Uterus (tissue), 4 donors: ENCODE data around the gene POLR1C. TPM values are rescaled to one million over a fixed set of nuclear protein-coding genes. Genes with fewer than 3 reads are reported as not detected.
"Not testable (repeated sequence)": the region's sequence is repeated elsewhere in the genome, so short reads cannot be mapped to it uniquely, and the experiment has no call there.

Source experiments
- DNase-seq, 2 donors: peaks; one replicate each; pipeline ENCODE4 v3.0.0-alpha.2; 2019 to 2020
- H3K27ac ChIP-seq, 2 donors: fragments of 200-600 bp; sonication (generic); 1 replicate in 1 of 2; 2 replicates in 1 of 2; pipeline ENCODE4 v1.5.1; 2016 to 2018
- H3K27me3 ChIP-seq, 2 donors: fragments of 200-600 bp; sonication (generic); one replicate each; pipeline ENCODE4 v1.5.1; 2018 to 2019; ENCODE audit warnings: control low read depth in 1 of 2
- H3K36me3 ChIP-seq, 2 donors: fragments of 200-600 bp; sonication (generic); one replicate each; pipeline ENCODE4 v1.5.1; 2019; ENCODE audit warnings: control low read depth in 1 of 2
- H3K4me1 ChIP-seq, 2 donors: fragments of 200-600 bp; sonication (generic); one replicate each; pipeline ENCODE4 v1.5.1; 2018 to 2019; ENCODE audit warnings: control low read depth in 1 of 2
- H3K4me3 ChIP-seq, 2 donors: fragments of 200-600 bp; sonication (generic); 1 replicate in 1 of 2; 2 replicates in 1 of 2; pipeline ENCODE4 v1.5.1; 2018 to 2019; ENCODE audit warnings: mild to moderate bottlenecking in 1 of 2
- H3K9me3 ChIP-seq, 2 donors: fragments of 200-600 bp; sonication (generic); one replicate each; pipeline ENCODE4 v1.5.1; 2019; ENCODE audit warnings: control low read depth in 1 of 2
- CTCF ChIP-seq, 4 experiments: fragments of 200-600 bp in 2 of 4; fragments of 450-650 bp in 2 of 4; sonication (generic) in 2 of 4; IDR thresholded peaks; one replicate each; pipeline ENCODE4 v1.5.1; 2016 to 2019; ENCODE audit warnings: antibody characterized with exemption in 4 of 4, mild to moderate bottlenecking in 2 of 4, moderate library complexity in 1 of 4
- POLR2A ChIP-seq, 2 donors: fragments of 450-650 bp; IDR thresholded peaks; one replicate each; pipeline ENCODE4 v1.6.1; 2016; ENCODE audit warnings: antibody characterized with exemption in 2 of 2, mild to moderate bottlenecking in 1 of 2, moderate library complexity in 1 of 2
- intact Hi-C: fragments of 100-400 bp; cut with DNase I; formaldehyde crosslinking; loops from one replicate; pipeline ENCODE4 v1.15.1; 2023; ENCODE audit warnings: low total_unique reads
- total RNA-seq, 4 donors: library from RNA; depleted of rRNA in 3 of 4; stranded (reverse); fragments of >200 nt in 3 of 4; gene quantifications; one replicate each; pipeline versions ENCODE4 v1.1.0 to v1.2.4, GENCODE V29; 2014 to 2023
- donor health status: DM: yes; HTN: yes; CAD: no.

The POLR1C gene
- total RNA-seq, 4 donors from 2014 or later: 15.9 to 39.5 (median 26.0) TPM

- TF ChIP-seq POLR2A (IDR thresholded peaks at IDR 0.05) (no peak), CTCF (IDR thresholded peaks at IDR 0.05) (no peak)
- Histone ChIP-seq H3K4me1 (no peaks in the 10 kb centered on the region), H3K4me3 (no peak overlapping the region), H3K27ac (no peak overlapping the region), H3K36me3 (no peaks in the 10 kb centered on the region), H3K27me3 (no peaks in the 10 kb centered on the region), H3K9me3 (no peaks in the 10 kb centered on the region)
- intact Hi-C loops: no loop called here
- no peak for DNase-seq
Observed at GRCh38 chr6:43532201-43532600, 15.3 kb downstream of the POLR1C start.

- DNase-seq, H3K36me3 ChIP-seq, H3K27me3 ChIP-seq, H3K4me3 ChIP-seq, H3K4me1 ChIP-seq, H3K27ac ChIP-seq, intact Hi-C loops, H3K9me3 ChIP-seq: not testable (repeated sequence)
Observed at GRCh38 chr6:43538986-43539385, 22.1 kb downstream of the POLR1C start.

GRCh38 chr6:43539409-43539808 lies 22.5 kb downstream of the POLR1C start:
- H3K4me1 ChIP-seq, H3K9me3 ChIP-seq, H3K4me3 ChIP-seq, intact Hi-C loops, H3K27ac ChIP-seq, H3K27me3 ChIP-seq, DNase-seq, H3K36me3 ChIP-seq: not testable (repeated sequence)

- no peaks in the 10 kb centered on the region for H3K4me1 ChIP-seq
Observed at GRCh38 chr6:43540507-43540906, 23.6 kb downstream of the POLR1C start.

GRCh38 chr6:43541774-43542471 lies 25.0 kb downstream of the POLR1C start:
- TF ChIP-seq CTCF (IDR thresholded peaks at IDR 0.05) (no peak), POLR2A (IDR thresholded peaks at IDR 0.05) (no peak)
- no peaks in the 10 kb centered on the region for H3K9me3 ChIP-seq

More at GRCh38 chr6:43540507-43540906, 23.6 kb downstream of the POLR1C start:
- Histone ChIP-seq H3K27me3 (no peaks in the 10 kb centered on the region), H3K4me3 (no peak overlapping the region), H3K9me3 (no peaks in the 10 kb centered on the region), H3K27ac (no peak overlapping the region), H3K36me3 (no peaks in the 10 kb centered on the region)
- DNase-seq: no peak
- no peak for TF ChIP-seq POLR2A (IDR thresholded peaks at IDR 0.05)
- TF ChIP-seq CTCF (IDR thresholded peaks at IDR 0.05): no peak
- intact Hi-C loops: no loop called here

GRCh38 chr6:43544461-43544860 lies 27.6 kb downstream of the POLR1C start:
- Histone ChIP-seq H3K36me3 (no peaks in the 10 kb centered on the region), H3K4me1 (no peaks in the 10 kb centered on the region), H3K9me3 (no peaks in the 10 kb centered on the region), H3K27ac (no peak overlapping the region), H3K4me3 (no peak overlapping the region), H3K27me3 (no peaks in the 10 kb centered on the region)
- intact Hi-C loops: no loop called here
- TF ChIP-seq POLR2A (IDR thresholded peaks at IDR 0.05): no peak
- TF ChIP-seq CTCF (IDR thresholded peaks at IDR 0.05): no peak
- DNase-seq: no peak

More at GRCh38 chr6:43541774-43542471, 25.0 kb downstream of the POLR1C start:
- intact Hi-C loops: no loop called here
- DNase-seq: no peak
- H3K27ac ChIP-seq: no peak overlapping the region
- no peaks in the 10 kb centered on the region for H3K36me3 ChIP-seq
- H3K4me3 ChIP-seq: no peak overlapping the region
- no peaks in the 10 kb centered on the region for H3K4me1 ChIP-seq
- no peaks in the 10 kb centered on the region for H3K27me3 ChIP-seq
